ENCODE measurements around the gene FBXL16. TPM values are rescaled to one million over a fixed set of nuclear protein-coding genes. Genes with fewer than 3 reads are reported as not detected.

The FBXL16 gene
- total RNA-seq, 2 donors from 2014 or later: 1.0 to 2.3 TPM

DNA sequence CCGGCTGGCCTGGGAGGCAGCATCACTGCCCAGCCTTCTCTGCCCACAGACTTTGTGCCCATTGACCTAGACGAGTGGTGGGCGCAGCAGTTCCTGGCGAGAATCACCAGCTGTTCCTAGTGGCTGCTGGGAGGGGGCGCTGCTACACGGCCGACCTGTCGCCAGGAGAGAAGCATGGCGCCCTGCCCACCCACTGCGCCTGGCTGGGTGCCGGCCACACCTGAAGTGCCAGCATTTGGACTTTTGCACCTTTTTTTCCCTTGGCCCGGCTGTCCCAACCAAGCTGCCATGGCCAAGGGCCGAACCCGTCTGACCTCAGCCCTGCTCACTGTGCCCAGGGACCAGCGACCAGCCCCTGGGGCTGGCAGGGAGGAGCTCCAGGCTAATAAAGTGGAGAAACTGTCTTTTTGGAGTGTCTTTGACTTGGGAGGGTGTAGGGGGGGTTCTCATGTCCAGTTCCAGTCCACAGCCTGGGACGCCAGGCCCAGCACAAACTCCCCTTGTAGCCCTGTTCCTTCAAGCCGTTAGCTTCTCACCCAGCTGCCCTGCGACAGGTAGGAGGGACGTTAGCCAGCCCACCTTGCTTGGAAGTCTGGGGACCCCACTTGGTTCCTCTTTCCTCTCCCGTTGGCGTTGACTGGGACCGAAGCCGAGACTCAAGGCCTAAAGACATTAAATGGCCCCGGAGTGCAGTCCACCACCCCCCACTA, 57.4 kb downstream of the FBXL16 start:
- Histone ChIP-seq H3K4me1 (peaks cover 72% of the 10 kb centered on the region), H3K36me3 (replicated peaks in 1 of 2; ENCODE audit: insufficient read depth in 1 of 2, low read depth in 2 of 2) (no peaks in the 10 kb centered on the region), H3K27ac (peak overlapping the region; percentile 92 to 96 (median 95)), H3K27me3 (no peaks in the 10 kb centered on the region), H3K4me3 (peak overlapping the region in 1 of 2 donors; percentile 70), H3K9me3 (no peaks in the 10 kb centered on the region)
- ATAC-seq (peak; percentile 72), DNase-seq (peak; percentile 88 to 93 (median 92))
- WGBS, 2 donors: 18 to 28% methylated on average over 13 to 24 of the region's 24 CpGs
- intact Hi-C loops (cut with DNase I): no loop called here
- no peak for TF ChIP-seq POLR2A (IDR thresholded peaks at IDR 0.05)
- TF ChIP-seq, protein P1, sequence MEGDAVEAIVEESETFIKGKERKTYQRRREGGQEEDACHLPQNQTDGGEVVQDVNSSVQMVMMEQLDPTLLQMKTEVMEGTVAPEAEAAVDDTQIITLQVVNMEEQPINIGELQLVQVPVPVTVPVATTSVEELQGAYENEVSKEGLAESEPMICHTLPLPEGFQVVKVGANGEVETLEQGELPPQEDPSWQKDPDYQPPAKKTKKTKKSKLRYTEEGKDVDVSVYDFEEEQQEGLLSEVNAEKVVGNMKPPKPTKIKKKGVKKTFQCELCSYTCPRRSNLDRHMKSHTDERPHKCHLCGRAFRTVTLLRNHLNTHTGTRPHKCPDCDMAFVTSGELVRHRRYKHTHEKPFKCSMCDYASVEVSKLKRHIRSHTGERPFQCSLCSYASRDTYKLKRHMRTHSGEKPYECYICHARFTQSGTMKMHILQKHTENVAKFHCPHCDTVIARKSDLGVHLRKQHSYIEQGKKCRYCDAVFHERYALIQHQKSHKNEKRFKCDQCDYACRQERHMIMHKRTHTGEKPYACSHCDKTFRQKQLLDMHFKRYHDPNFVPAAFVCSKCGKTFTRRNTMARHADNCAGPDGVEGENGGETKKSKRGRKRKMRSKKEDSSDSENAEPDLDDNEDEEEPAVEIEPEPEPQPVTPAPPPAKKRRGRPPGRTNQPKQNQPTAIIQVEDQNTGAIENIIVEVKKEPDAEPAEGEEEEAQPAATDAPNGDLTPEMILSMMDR (IDR thresholded peaks at IDR 0.05): peak in 6 of 7 experiments; percentile 22 to 65 (median 58)

DNA sequence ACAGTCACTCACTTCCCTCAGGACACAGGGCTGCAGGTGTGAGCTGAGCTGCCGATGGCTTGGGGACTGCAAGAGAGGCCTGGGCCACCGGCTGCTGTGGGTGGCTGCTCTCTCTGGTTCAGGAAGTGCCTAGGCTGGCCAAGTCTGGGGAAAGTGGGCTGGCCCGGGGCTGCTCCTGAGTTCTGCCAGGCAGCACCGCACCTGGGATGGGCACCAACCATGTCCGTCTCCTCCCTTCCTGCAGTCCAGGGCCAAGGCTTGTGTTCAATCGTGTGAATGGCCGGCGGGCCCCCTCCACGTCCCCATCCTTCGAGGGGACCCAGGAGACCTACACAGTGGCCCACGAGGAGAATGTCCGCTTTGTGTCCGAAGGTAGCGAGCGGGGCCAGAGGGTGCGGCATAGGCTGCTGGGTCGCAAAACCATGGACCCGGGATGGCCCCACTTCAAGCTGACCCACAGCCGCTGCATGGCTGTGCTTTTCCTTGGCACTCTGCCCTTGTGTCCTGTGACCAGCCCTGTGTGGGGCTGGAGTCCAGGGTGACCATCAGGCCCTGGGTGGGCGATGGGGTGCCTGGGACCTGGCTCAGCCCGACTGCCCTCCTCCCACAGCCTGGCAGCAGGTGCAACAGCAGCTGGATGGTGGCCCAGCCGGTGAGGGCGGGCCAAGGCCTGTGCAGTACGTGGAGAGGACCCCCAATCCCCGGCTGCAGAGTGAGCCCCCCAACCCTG, 58.3 kb downstream of the FBXL16 start:
- Histone ChIP-seq H3K9me3 (no peaks in the 10 kb centered on the region), H3K4me1 (peaks cover 81% of the 10 kb centered on the region), H3K36me3 (replicated peaks in 1 of 2; ENCODE audit: insufficient read depth in 1 of 2, low read depth in 2 of 2) (no peaks in the 10 kb centered on the region), H3K4me3 (no peak overlapping the region), H3K27me3 (no peaks in the 10 kb centered on the region), H3K27ac (peak overlapping the region; percentile 92 to 96 (median 95))
- TF ChIP-seq, protein P1 (IDR thresholded peaks at IDR 0.05): no peak
- no peak for TF ChIP-seq POLR2A (IDR thresholded peaks at IDR 0.05)
- DNase-seq (peak in 3 of 4 donors; percentile 42 to 64 (median 64)), ATAC-seq (no peak)
- 64 to 68% methylated on average over 9 to 25 of the region's 25 CpGs for WGBS, 2 donors
- intact Hi-C loops (cut with DNase I): no loop called here

DNA sequence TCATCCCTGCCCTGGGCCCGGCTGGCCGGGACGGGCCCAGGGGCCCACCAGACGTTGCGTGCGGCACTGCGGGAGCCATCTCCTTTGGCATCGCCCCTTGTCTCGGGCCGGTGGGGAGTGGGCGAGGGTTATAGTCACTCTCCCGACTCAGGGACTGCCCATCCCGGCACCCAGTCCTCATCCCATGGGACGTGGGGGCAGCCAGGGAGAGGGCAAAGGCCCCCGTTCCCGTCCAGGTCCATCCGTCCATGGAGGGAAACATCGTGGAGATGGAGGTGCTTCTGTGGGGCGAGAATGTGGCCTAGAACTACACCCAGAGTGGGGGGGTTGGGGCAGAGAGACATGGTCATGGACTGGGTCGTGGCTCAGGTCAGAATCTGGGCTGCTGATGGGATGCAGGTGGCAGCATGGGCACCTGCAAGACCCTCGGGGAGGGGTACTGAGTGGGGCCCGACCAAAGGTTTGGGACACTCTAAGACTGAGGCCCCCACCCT, 58.9 kb downstream of the FBXL16 start:
- H3K27me3 ChIP-seq: no peaks in the 10 kb centered on the region
- DNase-seq: no peak
- no peak for ATAC-seq
- peaks cover 82% of the 10 kb centered on the region for H3K4me1 ChIP-seq
- 71 to 80% methylated on average over 9 to 18 of the region's 22 CpGs for WGBS, 2 donors
- H3K4me3 ChIP-seq: no peak overlapping the region
- TF ChIP-seq, protein P1 (IDR thresholded peaks at IDR 0.05): no peak
- TF ChIP-seq POLR2A (IDR thresholded peaks at IDR 0.05): no peak
- no peaks in the 10 kb centered on the region for H3K36me3 ChIP-seq (replicated peaks in 1 of 2; ENCODE audit: insufficient read depth in 1 of 2, low read depth in 2 of 2)
- H3K27ac ChIP-seq: peak overlapping the region; percentile 92 to 96 (median 95)
- no peaks in the 10 kb centered on the region for H3K9me3 ChIP-seq
- intact Hi-C loops (cut with DNase I): no loop called here

DNA sequence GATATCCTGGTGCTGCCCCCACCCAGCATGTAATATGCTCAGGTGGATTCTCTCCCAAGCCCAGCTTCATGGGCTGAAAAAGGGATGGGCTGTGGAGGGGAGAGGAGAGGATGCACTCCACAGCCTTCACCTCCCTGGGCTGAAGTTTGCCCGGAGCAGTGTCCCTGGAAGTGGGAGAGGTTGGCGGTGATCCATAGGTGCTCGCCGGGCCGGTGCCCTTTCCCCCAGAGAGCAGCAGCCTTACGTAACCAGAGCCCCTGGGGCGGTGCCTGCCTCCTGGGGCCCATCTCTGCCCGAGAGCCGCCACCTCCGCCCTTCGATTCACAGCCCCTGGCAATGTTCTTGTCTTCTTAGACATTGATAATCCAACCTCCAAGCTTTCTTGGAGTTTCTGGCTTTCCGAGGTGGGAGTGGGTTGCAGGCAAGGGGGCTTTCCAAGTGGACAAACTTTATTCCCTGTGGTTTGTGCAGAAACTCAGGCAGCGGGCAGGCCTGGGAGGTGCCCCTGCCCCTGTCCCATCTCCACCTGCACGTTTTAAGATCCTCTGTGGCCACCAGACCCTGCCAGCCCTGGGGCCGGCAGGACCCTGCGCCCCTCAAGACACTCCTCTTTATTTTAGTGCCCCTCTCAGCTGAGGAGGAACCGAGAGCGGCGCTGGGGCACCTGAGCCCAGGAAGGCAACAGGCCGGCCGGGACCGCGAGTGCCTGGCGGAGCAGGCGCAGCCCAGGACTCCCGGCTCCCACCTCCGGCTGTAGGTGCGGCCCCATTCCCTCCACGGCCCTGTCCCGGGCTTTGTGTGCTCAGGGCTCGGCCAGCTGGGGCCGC, 59.5 kb downstream of the FBXL16 start:
- no peak for TF ChIP-seq POLR2A (IDR thresholded peaks at IDR 0.05)
- TF ChIP-seq, protein P1 (IDR thresholded peaks at IDR 0.05): no peak
- H3K36me3 ChIP-seq (replicated peaks in 1 of 2; ENCODE audit: insufficient read depth in 1 of 2, low read depth in 2 of 2): no peaks in the 10 kb centered on the region
- H3K4me3 ChIP-seq: no peak overlapping the region
- H3K27ac ChIP-seq: peak overlapping the region; percentile 92 to 96 (median 95)
- H3K4me1 ChIP-seq: peaks cover 89% of the 10 kb centered on the region
- no peaks in the 10 kb centered on the region for H3K27me3 ChIP-seq
- intact Hi-C loops (cut with DNase I): no loop called here
- H3K9me3 ChIP-seq: no peaks in the 10 kb centered on the region
- ATAC-seq (no peak), DNase-seq (peak in 2 of 4 donors; percentile 69 to 75)
- 71% methylated on average over 25 to 30 of the region's 32 CpGs for WGBS, 2 donors

All from body of pancreas (tissue), 4 donors.